OCI-LY3 (cell line): Measurements from ENCODE around the gene POLG2.

Experiments
- H2AFZ ChIP-seq: fragments of 200-600, 300-600 bp; shearing (Covaris generic); 2 replicates; pipeline ENCODE4 v1.6.0; 2014; ENCODE audit warnings: antibody characterized with exemption, low read depth, low read length
- H3K27ac ChIP-seq: fragments of 200-600, 300-600 bp; sonication (generic); 2 replicates; pipeline ENCODE4 v1.5.1; 2014; ENCODE audit warnings: mild to moderate bottlenecking, low read length, moderate library complexity, mixed read lengths
- H3K27me3 ChIP-seq: fragments of 200-600, 300-600 bp; sonication (generic); 2 replicates; pipeline ENCODE4 v1.6.1; 2014; ENCODE audit warnings: low read depth, low read length, mixed read lengths
- H3K36me3 ChIP-seq: fragments of 200-600, 300-600 bp; sonication (generic); replicated peaks from 2 replicates; pipeline ENCODE3; 2014; ENCODE audit warnings: low read depth, low read length, mixed read lengths
- H3K4me1 ChIP-seq: fragments of 300-600, 200-600 bp; sonication (generic); 2 replicates; pipeline ENCODE4 v1.6.1; 2014; ENCODE audit warnings: low read length, mixed read lengths
- H3K4me2 ChIP-seq: fragments of 200-600, 300-600 bp; sonication (generic); 2 replicates; pipeline ENCODE4 v1.6.1; 2014; ENCODE audit warnings: low read length, mixed read lengths
- H3K4me3 ChIP-seq: fragments of 300-600, 200-600 bp; sonication (generic); 2 replicates; pipeline ENCODE4 v1.5.1; 2014; ENCODE audit warnings: antibody characterized with exemption, mild to moderate bottlenecking, low read length, moderate library complexity
- H3K79me2 ChIP-seq: fragments of 300-600, 200-600 bp; shearing (Covaris generic); 2 replicates; pipeline ENCODE4 v1.6.1; 2014; ENCODE audit warnings: mild to moderate bottlenecking, low read length, mixed read lengths
- H3K9ac ChIP-seq: fragments of 300-600, 200-600 bp; shearing (Covaris generic); 2 replicates; pipeline ENCODE4 v1.6.0; 2014; ENCODE audit warnings: mild to moderate bottlenecking, low read length, moderate library complexity
- H3K9me3 ChIP-seq: fragments of 200-600, 300-600 bp; shearing (Covaris generic); 2 replicates; pipeline ENCODE4 v1.6.1; 2014; ENCODE audit warnings: low read length, mixed read lengths; ENCODE audit not compliant: insufficient read depth
- H4K20me1 ChIP-seq: fragments of 200-600, 300-600 bp; sonication (generic); 2 replicates; pipeline ENCODE4 v1.6.1; 2016; ENCODE audit warnings: low read length, mixed read lengths; ENCODE audit not compliant: insufficient read depth
- CTCF ChIP-seq: fragments of 200-600, 300-600 bp; sonication (generic); IDR thresholded peaks from 2 replicates; pipeline ENCODE4 v1.5.1; 2014; ENCODE audit warnings: antibody characterized with exemption, low read length, low read depth
- EZH2phosphoT487 ChIP-seq: fragments of 200-600 bp; shearing (Covaris generic); IDR thresholded peaks from 2 replicates; pipeline ENCODE4 v1.6.1; 2018; ENCODE audit warnings: antibody characterized with exemption, mixed run types, low read depth

POLG2 gene

GRCh38 chr17:64428406-64428805, 68.4 kb downstream of the POLG2 start:
- Histone ChIP-seq H3K4me3 (no peak overlapping the region), H3K4me1 (peaks cover 5% of the 10 kb centered on the region; the same call in 1 of the 2 replicates), H3K79me2 (no peaks in the 10 kb centered on the region), H2AFZ (no peak overlapping the region), H3K9me3 (peaks cover 10% of the 10 kb centered on the region; the same call in 1 of the 2 replicates), H3K36me3 (no peaks in the 10 kb centered on the region), H4K20me1 (no peaks in the 10 kb centered on the region), H3K27me3 (peaks cover 17% of the 10 kb centered on the region), H3K9ac (no peak overlapping the region), H3K4me2 (no peak overlapping the region), H3K27ac (no peak overlapping the region)
- TF ChIP-seq EZH2phosphoT487 (no peak), CTCF (no peak)
